Activated CD4-positive, alpha-beta T cell treated with anti-CD3 and anti-CD28 coated beads for 48 hours (primary cell): ENCODE data around the gene B4GALT2.

Experiments used
- DNase-seq: peaks from one replicate; pipeline ENCODE4 v3.0.0-alpha.2; 2020

B4GALT2 gene

GRCh38 chr1:43985984-43986595 is 7.1 kb downstream of the B4GALT2 start:
- DNase-seq, result no peak

- DNase-seq, result no peak
Observed at GRCh38 chr1:43986712-43987111, 7.7 kb downstream of the B4GALT2 start.

GRCh38 chr1:43987159-43987902 is 8.3 kb downstream of the B4GALT2 start:
- DNase-seq, result no peak

GRCh38 chr1:43990271-43991199 is 11.5 kb downstream of the B4GALT2 start:
- DNase-seq, result no peak

- no peak for DNase-seq
Observed at GRCh38 chr1:43991200-43991475, 12.1 kb downstream of the B4GALT2 start.

GRCh38 chr1:43991476-43992231 is 12.6 kb downstream of the B4GALT2 start, which contains the start of gene CCDC24:
CCDC24 (plus strand) TSS chr1:43991599; CDS start chr1:43991879, 280 bp downstream.
- peak; percentile 81 for DNase-seq

GRCh38 chr1:43992232-43992995 is 13.4 kb downstream of the B4GALT2 start:
- no peak for DNase-seq

GRCh38 chr1:43993206-43993914 is 14.3 kb downstream of the B4GALT2 start:
- no peak for DNase-seq

- no peak for DNase-seq
Observed at GRCh38 chr1:43994071-43994470, 15.1 kb downstream of the B4GALT2 start.

GRCh38 chr1:43994794-43995790 is 16.1 kb downstream of the B4GALT2 start:
- DNase-seq, result peak; percentile 25

- no peak for DNase-seq
Observed at GRCh38 chr1:43995984-43996732, 17.1 kb downstream of the B4GALT2 start.

- DNase-seq, result no peak
Observed at GRCh38 chr1:43996733-43997115, 17.7 kb downstream of the B4GALT2 start.

- DNase-seq, result no peak
Observed at GRCh38 chr1:43997295-43997999, 18.4 kb downstream of the B4GALT2 start.

- DNase-seq, result no peak
Observed at GRCh38 chr1:43998000-43998378, 19.0 kb downstream of the B4GALT2 start.

GRCh38 chr1:43999455-43999854 is 20.4 kb downstream of the B4GALT2 start:
- no peak for DNase-seq

GRCh38 chr1:44000122-44000665 is 21.2 kb downstream of the B4GALT2 start:
- DNase-seq, result no peak

- no peak for DNase-seq
Observed at GRCh38 chr1:44002165-44002564, 23.2 kb downstream of the B4GALT2 start.

GRCh38 chr1:44002606-44003157 is 23.7 kb downstream of the B4GALT2 start:
- DNase-seq, result no peak
